ENCODE data around the gene TOMM5. TPM values are rescaled to one million over a fixed set of nuclear protein-coding genes. Genes with fewer than 3 reads are reported as not detected.

TOMM5 gene
- polyA plus RNA-seq, 1 donor, result 135 TPM

GRCh38 chr9:37551468-37551867 lies 40.9 kb downstream of the TOMM5 start:
- no peaks in the 10 kb centered on the region for H3K27me3 ChIP-seq (ENCODE audit: control insufficient read depth, insufficient read depth, low read length)
- no peak overlapping the region for H3K27ac ChIP-seq (ENCODE audit: low read length)
- WGBS (ENCODE audit: insufficient coverage, low lambda C conversion rate), result no CpG with 5 or more reads among the region's 3 CpGs

GRCh38 chr9:37550781-37551180 lies 41.6 kb downstream of the TOMM5 start:
- no peaks in the 10 kb centered on the region for H3K4me1 ChIP-seq (ENCODE audit: control insufficient read depth, insufficient read depth, low read length)
- no peaks in the 10 kb centered on the region for H3K36me3 ChIP-seq (ENCODE audit: control insufficient read depth, insufficient read depth, low read length)
- H3K4me3 ChIP-seq (ENCODE audit: low read length), result no peak overlapping the region
- no CpG with 5 or more reads among the region's 1 CpG for WGBS (ENCODE audit: insufficient coverage, low lambda C conversion rate)
- H3K9me3 ChIP-seq (ENCODE audit: control insufficient read depth, low read depth, low read length), result no peaks in the 10 kb centered on the region
- no peaks in the 10 kb centered on the region for H3K27me3 ChIP-seq (ENCODE audit: control insufficient read depth, insufficient read depth, low read length)
- no peak for DNase-seq
- H3K27ac ChIP-seq (ENCODE audit: low read length), result no peak overlapping the region

More at GRCh38 chr9:37551468-37551867, 40.9 kb downstream of the TOMM5 start:
- no peaks in the 10 kb centered on the region for H3K4me1 ChIP-seq (ENCODE audit: control insufficient read depth, insufficient read depth, low read length)
- no peaks in the 10 kb centered on the region for H3K9me3 ChIP-seq (ENCODE audit: control insufficient read depth, low read depth, low read length)
- DNase-seq, result no peak
- H3K36me3 ChIP-seq (ENCODE audit: control insufficient read depth, insufficient read depth, low read length), result no peaks in the 10 kb centered on the region
- no peak overlapping the region for H3K4me3 ChIP-seq (ENCODE audit: low read length)

- DNase-seq, result no peak
These were observed 42.9 kb downstream of the TOMM5 start for GRCh38 chr9:37549527-37549926.

GRCh38 chr9:37547328-37547878 lies 45.0 kb downstream of the TOMM5 start:
- 83% methylated on average over 1 of the region's 5 CpGs for WGBS (ENCODE audit: insufficient coverage, low lambda C conversion rate)
- DNase-seq, result no peak
- Histone ChIP-seq H3K27ac (ENCODE audit: low read length) (no peak overlapping the region), H3K9me3 (ENCODE audit: control insufficient read depth, low read depth, low read length) (no peaks in the 10 kb centered on the region), H3K27me3 (ENCODE audit: control insufficient read depth, insufficient read depth, low read length) (no peaks in the 10 kb centered on the region), H3K36me3 (ENCODE audit: control insufficient read depth, insufficient read depth, low read length) (no peaks in the 10 kb centered on the region), H3K4me3 (ENCODE audit: low read length) (no peak overlapping the region), H3K4me1 (ENCODE audit: control insufficient read depth, insufficient read depth, low read length) (no peaks in the 10 kb centered on the region)

More at GRCh38 chr9:37549527-37549926, 42.9 kb downstream of the TOMM5 start:
- Histone ChIP-seq H3K9me3 (ENCODE audit: control insufficient read depth, low read depth, low read length) (no peaks in the 10 kb centered on the region), H3K27me3 (ENCODE audit: control insufficient read depth, insufficient read depth, low read length) (no peaks in the 10 kb centered on the region), H3K4me3 (ENCODE audit: low read length) (no peak overlapping the region), H3K27ac (ENCODE audit: low read length) (no peak overlapping the region), H3K36me3 (ENCODE audit: control insufficient read depth, insufficient read depth, low read length) (no peaks in the 10 kb centered on the region), H3K4me1 (ENCODE audit: control insufficient read depth, insufficient read depth, low read length) (no peaks in the 10 kb centered on the region)

GRCh38 chr9:37543468-37543867 lies 48.9 kb downstream of the TOMM5 start:
- no peak for DNase-seq
- no peaks in the 10 kb centered on the region for H3K4me1 ChIP-seq (ENCODE audit: control insufficient read depth, insufficient read depth, low read length)
- no peaks in the 10 kb centered on the region for H3K27me3 ChIP-seq (ENCODE audit: control insufficient read depth, insufficient read depth, low read length)
- no peaks in the 10 kb centered on the region for H3K9me3 ChIP-seq (ENCODE audit: control insufficient read depth, low read depth, low read length)
- no CpG with 5 or more reads among the region's 1 CpG for WGBS (ENCODE audit: insufficient coverage, low lambda C conversion rate)
- no peak overlapping the region for H3K27ac ChIP-seq (ENCODE audit: low read length)
- H3K36me3 ChIP-seq (ENCODE audit: control insufficient read depth, insufficient read depth, low read length), result peaks cover 8% of the 10 kb centered on the region
- no peak overlapping the region for H3K4me3 ChIP-seq (ENCODE audit: low read length)

GRCh38 chr9:37542895-37543294 lies 49.5 kb downstream of the TOMM5 start:
- Histone ChIP-seq H3K27ac (ENCODE audit: low read length) (no peak overlapping the region), H3K4me1 (ENCODE audit: control insufficient read depth, insufficient read depth, low read length) (no peaks in the 10 kb centered on the region), H3K27me3 (ENCODE audit: control insufficient read depth, insufficient read depth, low read length) (no peaks in the 10 kb centered on the region), H3K4me3 (ENCODE audit: low read length) (no peak overlapping the region), H3K36me3 (ENCODE audit: control insufficient read depth, insufficient read depth, low read length) (peaks cover 11% of the 10 kb centered on the region), H3K9me3 (ENCODE audit: control insufficient read depth, low read depth, low read length) (no peaks in the 10 kb centered on the region)
- no CpG with 5 or more reads among the region's 1 CpG for WGBS (ENCODE audit: insufficient coverage, low lambda C conversion rate)
- DNase-seq, result no peak

- WGBS (ENCODE audit: insufficient coverage, low lambda C conversion rate), result no CpG with 5 or more reads among the region's 6 CpGs
These were observed 49.9 kb downstream of the TOMM5 start for GRCh38 chr9:37542488-37542887.

GRCh38 chr9:37541465-37541864 lies 50.9 kb downstream of the TOMM5 start:
- Histone ChIP-seq H3K9me3 (ENCODE audit: control insufficient read depth, low read depth, low read length) (no peaks in the 10 kb centered on the region), H3K36me3 (ENCODE audit: control insufficient read depth, insufficient read depth, low read length) (peaks cover 22% of the 10 kb centered on the region), H3K27ac (ENCODE audit: low read length) (no peak overlapping the region), H3K4me3 (ENCODE audit: low read length) (no peak overlapping the region), H3K4me1 (ENCODE audit: control insufficient read depth, insufficient read depth, low read length) (no peaks in the 10 kb centered on the region), H3K27me3 (ENCODE audit: control insufficient read depth, insufficient read depth, low read length) (no peaks in the 10 kb centered on the region)
- DNase-seq, result no peak
- WGBS (ENCODE audit: insufficient coverage, low lambda C conversion rate), result no CpG with 5 or more reads among the region's 8 CpGs

More at GRCh38 chr9:37542488-37542887, 49.9 kb downstream of the TOMM5 start:
- peaks cover 15% of the 10 kb centered on the region for H3K36me3 ChIP-seq (ENCODE audit: control insufficient read depth, insufficient read depth, low read length)
- DNase-seq, result no peak
- H3K9me3 ChIP-seq (ENCODE audit: control insufficient read depth, low read depth, low read length), result no peaks in the 10 kb centered on the region
- H3K27ac ChIP-seq (ENCODE audit: low read length), result no peak overlapping the region
- no peaks in the 10 kb centered on the region for H3K4me1 ChIP-seq (ENCODE audit: control insufficient read depth, insufficient read depth, low read length)
- H3K4me3 ChIP-seq (ENCODE audit: low read length), result no peak overlapping the region
- H3K27me3 ChIP-seq (ENCODE audit: control insufficient read depth, insufficient read depth, low read length), result no peaks in the 10 kb centered on the region

- DNase-seq, result no peak
- H3K4me3 ChIP-seq (ENCODE audit: low read length), result no peak overlapping the region
- no peak overlapping the region for H3K27ac ChIP-seq (ENCODE audit: low read length)
- WGBS (ENCODE audit: insufficient coverage, low lambda C conversion rate), result no CpG with 5 or more reads among the region's 3 CpGs
- H3K27me3 ChIP-seq (ENCODE audit: control insufficient read depth, insufficient read depth, low read length), result no peaks in the 10 kb centered on the region
- H3K9me3 ChIP-seq (ENCODE audit: control insufficient read depth, low read depth, low read length), result no peaks in the 10 kb centered on the region
- H3K36me3 ChIP-seq (ENCODE audit: control insufficient read depth, insufficient read depth, low read length), result peaks cover 22% of the 10 kb centered on the region
- no peaks in the 10 kb centered on the region for H3K4me1 ChIP-seq (ENCODE audit: control insufficient read depth, insufficient read depth, low read length)
These were observed 51.8 kb downstream of the TOMM5 start for GRCh38 chr9:37540634-37541033.

GRCh38 chr9:37539634-37540033 lies 52.8 kb downstream of the TOMM5 start:
- Histone ChIP-seq H3K4me1 (ENCODE audit: control insufficient read depth, insufficient read depth, low read length) (no peaks in the 10 kb centered on the region), H3K36me3 (ENCODE audit: control insufficient read depth, insufficient read depth, low read length) (peaks cover 22% of the 10 kb centered on the region), H3K27me3 (ENCODE audit: control insufficient read depth, insufficient read depth, low read length) (no peaks in the 10 kb centered on the region), H3K4me3 (ENCODE audit: low read length) (no peak overlapping the region), H3K27ac (ENCODE audit: low read length) (no peak overlapping the region), H3K9me3 (ENCODE audit: control insufficient read depth, low read depth, low read length) (no peaks in the 10 kb centered on the region)
- no peak for DNase-seq
